ENCODE data around the gene CYP3A4. TPM values are rescaled to one million over a fixed set of nuclear protein-coding genes. Genes with fewer than 3 reads are reported as not detected.
"Not testable (repeated sequence)": the region's sequence is repeated elsewhere in the genome, so short reads cannot be mapped to it uniquely, and the experiment has no call there.

Gene CYP3A4
- total RNA-seq, 2 experiments from 2014 or later: not detected

- peaks cover 29% of the 10 kb centered on the region for H3K27me3 Mint-ChIP-seq
- no peaks in the 10 kb centered on the region for H3K4me1 Mint-ChIP-seq
- DNase-seq: no peak
- ChIA-PET CTCF (no interaction called here), POLR2A (no interaction called here)
- H3K36me3 Mint-ChIP-seq (ENCODE audit: low read depth): no peaks in the 10 kb centered on the region
- no peak overlapping the region for H3K4me3 Mint-ChIP-seq
- H3K9me3 Mint-ChIP-seq: peaks cover 10% of the 10 kb centered on the region
- H3K27ac Mint-ChIP-seq: no peak overlapping the region
These were observed 23.0 kb upstream of the CYP3A4 start for GRCh38 chr7:99806839-99807478.

- Mint-ChIP-seq H3K36me3 (ENCODE audit: low read depth) (no peaks in the 10 kb centered on the region), H3K9me3 (peaks cover 10% of the 10 kb centered on the region), H3K27me3 (peaks cover 33% of the 10 kb centered on the region), H3K27ac (no peak overlapping the region), H3K4me3 (no peak overlapping the region), H3K4me1 (no peaks in the 10 kb centered on the region)
- ChIA-PET POLR2A (no interaction called here), CTCF (no interaction called here)
- DNase-seq: no peak
These were observed 21.7 kb upstream of the CYP3A4 start for GRCh38 chr7:99805641-99806040.

- H3K4me3 Mint-ChIP-seq; CTCF ChIA-PET; H3K36me3 Mint-ChIP-seq (ENCODE audit: low read depth); H3K9me3 Mint-ChIP-seq; DNase-seq; H3K4me1 Mint-ChIP-seq; POLR2A ChIA-PET; H3K27ac Mint-ChIP-seq: not testable (repeated sequence)
- H3K27me3 Mint-ChIP-seq: peaks cover 39% of the 10 kb centered on the region
These were observed 19.1 kb upstream of the CYP3A4 start for GRCh38 chr7:99803118-99803517.

GRCh38 chr7:99801407-99801806 lies 17.4 kb upstream of the CYP3A4 start:
- CTCF ChIA-PET; H3K36me3 Mint-ChIP-seq (ENCODE audit: low read depth); POLR2A ChIA-PET; DNase-seq; H3K27ac Mint-ChIP-seq; H3K4me1 Mint-ChIP-seq; H3K4me3 Mint-ChIP-seq; H3K9me3 Mint-ChIP-seq: not testable (repeated sequence)
- H3K27me3 Mint-ChIP-seq: peaks cover 36% of the 10 kb centered on the region

GRCh38 chr7:99798972-99799371 lies 15.0 kb upstream of the CYP3A4 start:
- no peaks in the 10 kb centered on the region for H3K9me3 Mint-ChIP-seq
- H3K4me3 Mint-ChIP-seq: no peak overlapping the region
- H3K27me3 Mint-ChIP-seq: peaks cover 18% of the 10 kb centered on the region
- DNase-seq: no peak
- H3K27ac Mint-ChIP-seq: no peak overlapping the region
- H3K4me1 Mint-ChIP-seq: no peaks in the 10 kb centered on the region
- ChIA-PET CTCF (no interaction called here), POLR2A (no interaction called here)
- no peaks in the 10 kb centered on the region for H3K36me3 Mint-ChIP-seq (ENCODE audit: low read depth)

GRCh38 chr7:99795864-99796263 lies 11.9 kb upstream of the CYP3A4 start:
- H3K36me3 Mint-ChIP-seq (ENCODE audit: low read depth); H3K4me3 Mint-ChIP-seq; H3K9me3 Mint-ChIP-seq; POLR2A ChIA-PET; H3K27ac Mint-ChIP-seq; DNase-seq; H3K4me1 Mint-ChIP-seq: not testable (repeated sequence)
- CTCF ChIA-PET: interaction anchor here (1.0 kb wide), 1 partner anchor 11 kb away, joined by 3 read pairs; no protein-coding TSS in a partner anchor
- peaks cover 11% of the 10 kb centered on the region for H3K27me3 Mint-ChIP-seq

- no peak for DNase-seq
- Mint-ChIP-seq H3K36me3 (ENCODE audit: low read depth) (no peaks in the 10 kb centered on the region), H3K4me3 (no peak overlapping the region), H3K27ac (no peak overlapping the region), H3K27me3 (peaks cover 3% of the 10 kb centered on the region), H3K4me1 (no peaks in the 10 kb centered on the region), H3K9me3 (no peaks in the 10 kb centered on the region)
- ChIA-PET POLR2A (no interaction called here), CTCF (no interaction called here)
These were observed 10.9 kb upstream of the CYP3A4 start for GRCh38 chr7:99794585-99795502.

- no peak overlapping the region for H3K4me3 Mint-ChIP-seq
- no peak for DNase-seq
- no peak overlapping the region for H3K27ac Mint-ChIP-seq
- H3K4me1 Mint-ChIP-seq: no peaks in the 10 kb centered on the region
- ChIA-PET POLR2A (no interaction called here), CTCF (no interaction called here)
- H3K27me3 Mint-ChIP-seq: peaks cover 3% of the 10 kb centered on the region
- no peaks in the 10 kb centered on the region for H3K9me3 Mint-ChIP-seq
- no peaks in the 10 kb centered on the region for H3K36me3 Mint-ChIP-seq (ENCODE audit: low read depth)
These were observed 9.5 kb upstream of the CYP3A4 start for GRCh38 chr7:99793443-99793842.

GRCh38 chr7:99792967-99793366 lies 9.0 kb upstream of the CYP3A4 start:
- no peak overlapping the region for H3K4me3 Mint-ChIP-seq
- DNase-seq: no peak
- ChIA-PET POLR2A (no interaction called here), CTCF (no interaction called here)
- H3K36me3 Mint-ChIP-seq (ENCODE audit: low read depth): no peaks in the 10 kb centered on the region
- peaks cover 3% of the 10 kb centered on the region for H3K27me3 Mint-ChIP-seq
- no peaks in the 10 kb centered on the region for H3K9me3 Mint-ChIP-seq
- no peak overlapping the region for H3K27ac Mint-ChIP-seq
- H3K4me1 Mint-ChIP-seq: peaks cover 4% of the 10 kb centered on the region

GRCh38 chr7:99791667-99792369 lies 7.8 kb upstream of the CYP3A4 start:
- Mint-ChIP-seq H3K27ac (no peak overlapping the region), H3K4me3 (no peak overlapping the region), H3K36me3 (ENCODE audit: low read depth) (no peaks in the 10 kb centered on the region), H3K9me3 (no peaks in the 10 kb centered on the region), H3K4me1 (peaks cover 9% of the 10 kb centered on the region), H3K27me3 (no peaks in the 10 kb centered on the region)
- CTCF ChIA-PET: interaction anchor here (0.6 kb wide), 1 partner anchor 108 kb away, joined by 3 read pairs; no protein-coding TSS in a partner anchor
- DNase-seq: no peak
- POLR2A ChIA-PET: no interaction called here

- H3K4me1 Mint-ChIP-seq: peaks cover 15% of the 10 kb centered on the region
- ChIA-PET POLR2A (no interaction called here), CTCF (no interaction called here)
- no peak for DNase-seq
- H3K27ac Mint-ChIP-seq: no peak overlapping the region
- H3K36me3 Mint-ChIP-seq (ENCODE audit: low read depth): no peaks in the 10 kb centered on the region
- H3K27me3 Mint-ChIP-seq: no peaks in the 10 kb centered on the region
- H3K9me3 Mint-ChIP-seq: no peaks in the 10 kb centered on the region
- no peak overlapping the region for H3K4me3 Mint-ChIP-seq
These were observed 7.0 kb upstream of the CYP3A4 start for GRCh38 chr7:99791021-99791420.

GRCh38 chr7:99790407-99790806 lies 6.4 kb upstream of the CYP3A4 start:
- no peak for DNase-seq
- H3K4me3 Mint-ChIP-seq: no peak overlapping the region
- ChIA-PET CTCF (no interaction called here), POLR2A (no interaction called here)
- no peaks in the 10 kb centered on the region for H3K9me3 Mint-ChIP-seq
- no peak overlapping the region for H3K27ac Mint-ChIP-seq
- H3K4me1 Mint-ChIP-seq: peaks cover 15% of the 10 kb centered on the region
- no peaks in the 10 kb centered on the region for H3K36me3 Mint-ChIP-seq (ENCODE audit: low read depth)
- no peaks in the 10 kb centered on the region for H3K27me3 Mint-ChIP-seq

GRCh38 chr7:99789441-99790070 lies 5.6 kb upstream of the CYP3A4 start:
- H3K27me3 Mint-ChIP-seq: no peaks in the 10 kb centered on the region
- H3K36me3 Mint-ChIP-seq (ENCODE audit: low read depth): no peaks in the 10 kb centered on the region
- ChIA-PET POLR2A (no interaction called here), CTCF (no interaction called here)
- DNase-seq: no peak
- no peak overlapping the region for H3K4me3 Mint-ChIP-seq
- no peaks in the 10 kb centered on the region for H3K9me3 Mint-ChIP-seq
- peaks cover 15% of the 10 kb centered on the region for H3K4me1 Mint-ChIP-seq
- H3K27ac Mint-ChIP-seq: no peak overlapping the region

Measured in activated CD4-positive, alpha-beta T cell treated with anti-CD3 and anti-CD28 coated beads, Interleukin-2, amount 10 ng/mL, durations not matched to agents 7 days and 5 days (primary cell).